ENCODE data around the gene APEX1. TPM values are rescaled to one million over a fixed set of nuclear protein-coding genes. Genes with fewer than 3 reads are reported as not detected.

The APEX1 gene
- total RNA-seq, 2 donors from 2014 or later: 113 to 178 TPM

DNA sequence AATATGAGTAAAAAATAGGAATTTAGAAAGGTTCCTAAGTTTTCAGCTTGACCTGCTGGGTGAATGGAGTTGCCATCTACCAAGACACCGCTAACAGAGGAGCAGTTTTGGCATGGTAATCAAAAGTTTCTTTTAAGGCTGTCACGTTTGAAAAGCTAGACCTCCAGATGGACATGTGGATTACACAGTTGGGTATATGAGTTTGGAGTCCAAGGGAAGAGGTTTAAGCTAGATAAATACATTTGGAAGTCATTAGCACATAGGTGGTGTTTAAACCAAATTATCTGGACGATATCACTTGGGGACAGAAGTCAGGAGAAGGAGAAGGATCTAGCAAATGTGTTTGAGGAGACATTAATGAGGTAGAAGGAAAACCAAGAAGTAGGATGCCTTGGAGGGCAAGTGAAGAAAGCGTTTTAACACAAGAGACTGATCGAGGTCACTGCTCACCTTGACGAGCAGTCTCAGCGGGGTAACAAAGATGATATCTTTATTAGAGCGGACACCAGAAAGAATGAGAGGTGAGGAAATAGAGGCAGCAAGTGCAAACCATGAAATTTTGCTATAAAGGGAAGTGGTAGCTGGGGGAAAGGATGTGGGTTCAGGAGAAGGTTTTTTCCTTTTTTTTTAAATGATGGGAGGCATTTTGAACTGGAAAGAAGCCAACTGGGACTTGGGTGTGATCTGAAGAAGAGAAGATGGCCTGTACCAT lies 31.8 kb downstream of the APEX1 start:
- Histone ChIP-seq H3K9me3 (no peaks in the 10 kb centered on the region), H3K4me3 (no peak overlapping the region), H3K4me1 (replicated peaks) (no peaks in the 10 kb centered on the region), H3K27ac (no peak overlapping the region), H3K36me3 (no peaks in the 10 kb centered on the region), H3K27me3 (replicated peaks; ENCODE audit: insufficient read depth) (no peaks in the 10 kb centered on the region)
- TF ChIP-seq POLR2AphosphoS5 (IDR thresholded peaks at IDR 0.05): no peak
- TF ChIP-seq POLR2A (IDR thresholded peaks at IDR 0.05): no peak
- TF ChIP-seq, protein P1, sequence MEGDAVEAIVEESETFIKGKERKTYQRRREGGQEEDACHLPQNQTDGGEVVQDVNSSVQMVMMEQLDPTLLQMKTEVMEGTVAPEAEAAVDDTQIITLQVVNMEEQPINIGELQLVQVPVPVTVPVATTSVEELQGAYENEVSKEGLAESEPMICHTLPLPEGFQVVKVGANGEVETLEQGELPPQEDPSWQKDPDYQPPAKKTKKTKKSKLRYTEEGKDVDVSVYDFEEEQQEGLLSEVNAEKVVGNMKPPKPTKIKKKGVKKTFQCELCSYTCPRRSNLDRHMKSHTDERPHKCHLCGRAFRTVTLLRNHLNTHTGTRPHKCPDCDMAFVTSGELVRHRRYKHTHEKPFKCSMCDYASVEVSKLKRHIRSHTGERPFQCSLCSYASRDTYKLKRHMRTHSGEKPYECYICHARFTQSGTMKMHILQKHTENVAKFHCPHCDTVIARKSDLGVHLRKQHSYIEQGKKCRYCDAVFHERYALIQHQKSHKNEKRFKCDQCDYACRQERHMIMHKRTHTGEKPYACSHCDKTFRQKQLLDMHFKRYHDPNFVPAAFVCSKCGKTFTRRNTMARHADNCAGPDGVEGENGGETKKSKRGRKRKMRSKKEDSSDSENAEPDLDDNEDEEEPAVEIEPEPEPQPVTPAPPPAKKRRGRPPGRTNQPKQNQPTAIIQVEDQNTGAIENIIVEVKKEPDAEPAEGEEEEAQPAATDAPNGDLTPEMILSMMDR (IDR thresholded peaks at IDR 0.05): no peak
- WGBS: 64% methylated on average over 8 of the region's 8 CpGs
- DNase-seq (ENCODE audit: low spot score): no peak
- intact Hi-C loops (cut with DNase I): no loop called here

DNA sequence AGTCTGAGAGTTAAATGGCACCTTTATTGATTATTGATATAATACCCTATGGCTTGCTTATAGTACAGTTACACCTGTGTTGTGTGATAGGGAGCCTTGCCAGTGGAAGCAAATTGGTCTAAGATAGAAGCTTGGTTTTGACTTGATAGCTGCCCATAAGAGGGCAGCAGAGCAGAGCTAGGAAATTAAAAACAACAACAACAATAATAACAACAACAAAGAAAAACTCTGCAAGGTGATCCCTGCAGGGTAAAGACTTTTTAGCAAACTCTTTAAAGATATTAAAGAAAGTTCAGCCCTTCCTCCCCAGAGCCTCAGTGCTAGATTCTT lies 32.3 kb downstream of the APEX1 start:
- DNase-seq (ENCODE audit: low spot score): no peak
- intact Hi-C loops (cut with DNase I): no loop called here
- H3K9me3 ChIP-seq: no peaks in the 10 kb centered on the region
- no peaks in the 10 kb centered on the region for H3K4me1 ChIP-seq (replicated peaks)
- H3K27me3 ChIP-seq (replicated peaks; ENCODE audit: insufficient read depth): no peaks in the 10 kb centered on the region
- H3K4me3 ChIP-seq: no peak overlapping the region
- H3K27ac ChIP-seq: no peak overlapping the region
- TF ChIP-seq, protein P1 (IDR thresholded peaks at IDR 0.05): no peak
- TF ChIP-seq POLR2A (IDR thresholded peaks at IDR 0.05): no peak
- no peak for TF ChIP-seq POLR2AphosphoS5 (IDR thresholded peaks at IDR 0.05)
- H3K36me3 ChIP-seq: no peaks in the 10 kb centered on the region

DNA sequence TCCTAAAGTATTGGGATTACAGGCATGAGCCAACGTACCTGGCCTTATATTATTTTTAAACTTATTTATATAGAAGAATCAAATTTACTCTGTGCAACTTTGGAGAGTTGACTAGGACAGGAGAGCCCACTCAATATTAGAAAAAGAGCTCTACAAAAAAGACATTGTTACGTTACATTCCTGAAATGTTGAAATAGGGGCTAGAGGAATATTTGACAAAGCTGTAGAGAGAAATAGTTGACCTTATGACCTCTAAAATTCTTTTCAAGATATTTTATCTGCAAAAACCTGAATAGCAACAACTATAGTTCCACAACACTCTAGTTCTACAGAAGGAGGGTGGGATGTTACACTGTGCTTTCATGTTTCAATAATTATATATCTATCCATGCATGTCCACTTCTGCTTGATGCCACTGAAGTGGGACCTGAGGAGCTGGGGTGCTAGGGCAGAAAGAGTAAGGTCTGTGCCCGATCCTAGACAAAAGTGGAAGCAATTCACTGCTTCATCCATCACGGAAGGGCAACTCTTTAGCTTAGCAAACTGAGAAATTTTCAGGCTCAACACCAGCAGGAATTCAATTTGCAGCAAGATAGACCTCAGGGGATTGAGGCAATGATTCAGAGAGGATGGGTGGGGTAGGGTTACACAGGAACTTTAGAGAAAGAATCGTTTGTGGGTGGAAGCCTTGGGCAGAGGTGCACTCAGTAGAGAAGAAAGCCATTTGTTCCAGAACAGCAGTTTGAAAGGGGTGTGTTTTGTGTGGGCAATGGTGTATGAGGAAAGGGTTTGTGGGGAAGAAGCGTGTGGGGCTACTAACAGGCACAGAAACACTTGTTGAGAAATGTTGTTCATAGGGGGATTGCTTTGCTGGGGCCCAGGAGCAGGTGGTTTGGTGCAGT lies 34.3 kb downstream of the APEX1 start:
- Histone ChIP-seq H3K27ac (no peak overlapping the region), H3K4me3 (no peak overlapping the region), H3K9me3 (no peaks in the 10 kb centered on the region), H3K27me3 (replicated peaks; ENCODE audit: insufficient read depth) (no peaks in the 10 kb centered on the region), H3K36me3 (no peaks in the 10 kb centered on the region), H3K4me1 (replicated peaks) (no peaks in the 10 kb centered on the region)
- intact Hi-C loops (cut with DNase I): no loop called here
- no peak for TF ChIP-seq POLR2A (IDR thresholded peaks at IDR 0.05)
- TF ChIP-seq, protein P1 (IDR thresholded peaks at IDR 0.05): no peak
- TF ChIP-seq POLR2AphosphoS5 (IDR thresholded peaks at IDR 0.05): no peak
- 51% methylated on average over 6 of the region's 6 CpGs for WGBS
- no peak for DNase-seq (ENCODE audit: low spot score)

DNA sequence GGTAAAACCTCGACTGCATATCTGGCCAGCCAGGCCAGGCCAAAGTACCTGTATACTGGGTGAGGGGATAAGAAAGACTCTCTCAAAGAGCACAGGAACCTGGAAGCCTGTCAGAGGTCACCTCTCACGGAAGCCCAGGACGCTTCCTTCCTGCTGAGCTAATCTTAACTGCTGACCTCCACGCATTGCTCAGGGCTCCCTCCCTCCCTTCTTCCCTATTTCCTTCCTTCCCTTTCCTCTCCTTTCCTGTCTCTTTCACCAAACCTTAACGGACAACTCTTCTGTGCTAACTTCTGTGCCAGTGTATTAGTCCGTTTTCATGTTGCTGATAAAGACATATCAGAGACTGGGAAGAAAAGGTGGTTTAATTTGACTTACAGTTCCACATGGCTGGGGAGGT lies 35.5 kb downstream of the APEX1 start:
- intact Hi-C loops (cut with DNase I): no loop called here
- WGBS: 65% methylated on average over 6 of the region's 6 CpGs
- H3K27ac ChIP-seq: no peak overlapping the region

More for the DNA sequence above, 35.5 kb downstream of the APEX1 start:
- no peak for TF ChIP-seq POLR2A (IDR thresholded peaks at IDR 0.05)
- TF ChIP-seq, protein P1 (IDR thresholded peaks at IDR 0.05): no peak
- no peaks in the 10 kb centered on the region for H3K9me3 ChIP-seq
- H3K27me3 ChIP-seq (replicated peaks; ENCODE audit: insufficient read depth): no peaks in the 10 kb centered on the region
- H3K4me3 ChIP-seq: no peak overlapping the region
- no peaks in the 10 kb centered on the region for H3K4me1 ChIP-seq (replicated peaks)
- no peaks in the 10 kb centered on the region for H3K36me3 ChIP-seq
- no peak for DNase-seq (ENCODE audit: low spot score)

Data from prostate gland (tissue), 2 donors.